HL-60 (cell line): ENCODE data around the gene MED26.

Experiments
- DNase-seq, 2 experiments: peaks; one replicate each; pipeline ENCODE4 v3.0.0-alpha.2; 2010 to 2020; ENCODE audit warnings: low read depth in 1 of 2, low spot score in 1 of 2
- H3K27ac ChIP-seq: fragments of 250-450 bp; sonication (Bioruptor Pico); replicated peaks from 2 replicates; pipeline ENCODE4 v1.5.1; 2020; ENCODE audit warnings: mild to moderate bottlenecking, moderate library complexity
- H3K27me3 ChIP-seq: fragments of 250-450 bp; sonication (Bioruptor Pico); 2 replicates; pipeline ENCODE4 v1.5.1; 2021; ENCODE audit warnings: mild to moderate bottlenecking, moderate library complexity; ENCODE audit not compliant: insufficient read depth, poor library complexity, severe bottlenecking
- H3K4me3 ChIP-seq: replicated peaks from 2 replicates; pipeline ENCODE4 v1.5.1; 2011; ENCODE audit warnings: mild to moderate bottlenecking, control low read depth, low read length; ENCODE audit not compliant: insufficient read depth
- GABPA ChIP-seq: IDR thresholded peaks from 2 replicates; pipeline ENCODE4 v1.6.1; 2012; ENCODE audit warnings: low read depth
- POLR2AphosphoS5 ChIP-seq: IDR thresholded peaks from 2 replicates; pipeline ENCODE4 v1.6.1; 2012; ENCODE audit warnings: low read depth
- REST ChIP-seq: IDR thresholded peaks from 2 replicates; pipeline ENCODE4 v1.6.1; 2012; ENCODE audit warnings: low read depth; ENCODE audit not compliant: insufficient replicate concordance
- SPI1 ChIP-seq: IDR thresholded peaks from 2 replicates; pipeline ENCODE4 v1.6.1; 2012; ENCODE audit warnings: low read depth, mild to moderate bottlenecking, borderline replicate concordance
- TF ChIP-seq, protein P1 (sequence below): IDR thresholded peaks from one replicate; pipeline ENCODE4 v1.5.1; 2011; ENCODE audit warnings: low read length, control low read depth, inconsistent platforms; ENCODE audit not compliant: insufficient read depth

MED26 gene

GRCh38 chr19:16530540-16531379, 97.2 kb downstream of the MED26 start:
- DNase-seq: no peak
- Histone ChIP-seq H3K27ac (no peak overlapping the region), H3K4me3 (no peak overlapping the region), H3K27me3 (no peaks in the 10 kb centered on the region)
- TF ChIP-seq REST: no peak
- TF ChIP-seq POLR2AphosphoS5: no peak
- no peak for TF ChIP-seq GABPA
- TF ChIP-seq SPI1: no peak
- TF ChIP-seq, protein P1, sequence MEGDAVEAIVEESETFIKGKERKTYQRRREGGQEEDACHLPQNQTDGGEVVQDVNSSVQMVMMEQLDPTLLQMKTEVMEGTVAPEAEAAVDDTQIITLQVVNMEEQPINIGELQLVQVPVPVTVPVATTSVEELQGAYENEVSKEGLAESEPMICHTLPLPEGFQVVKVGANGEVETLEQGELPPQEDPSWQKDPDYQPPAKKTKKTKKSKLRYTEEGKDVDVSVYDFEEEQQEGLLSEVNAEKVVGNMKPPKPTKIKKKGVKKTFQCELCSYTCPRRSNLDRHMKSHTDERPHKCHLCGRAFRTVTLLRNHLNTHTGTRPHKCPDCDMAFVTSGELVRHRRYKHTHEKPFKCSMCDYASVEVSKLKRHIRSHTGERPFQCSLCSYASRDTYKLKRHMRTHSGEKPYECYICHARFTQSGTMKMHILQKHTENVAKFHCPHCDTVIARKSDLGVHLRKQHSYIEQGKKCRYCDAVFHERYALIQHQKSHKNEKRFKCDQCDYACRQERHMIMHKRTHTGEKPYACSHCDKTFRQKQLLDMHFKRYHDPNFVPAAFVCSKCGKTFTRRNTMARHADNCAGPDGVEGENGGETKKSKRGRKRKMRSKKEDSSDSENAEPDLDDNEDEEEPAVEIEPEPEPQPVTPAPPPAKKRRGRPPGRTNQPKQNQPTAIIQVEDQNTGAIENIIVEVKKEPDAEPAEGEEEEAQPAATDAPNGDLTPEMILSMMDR: no peak

DNA sequence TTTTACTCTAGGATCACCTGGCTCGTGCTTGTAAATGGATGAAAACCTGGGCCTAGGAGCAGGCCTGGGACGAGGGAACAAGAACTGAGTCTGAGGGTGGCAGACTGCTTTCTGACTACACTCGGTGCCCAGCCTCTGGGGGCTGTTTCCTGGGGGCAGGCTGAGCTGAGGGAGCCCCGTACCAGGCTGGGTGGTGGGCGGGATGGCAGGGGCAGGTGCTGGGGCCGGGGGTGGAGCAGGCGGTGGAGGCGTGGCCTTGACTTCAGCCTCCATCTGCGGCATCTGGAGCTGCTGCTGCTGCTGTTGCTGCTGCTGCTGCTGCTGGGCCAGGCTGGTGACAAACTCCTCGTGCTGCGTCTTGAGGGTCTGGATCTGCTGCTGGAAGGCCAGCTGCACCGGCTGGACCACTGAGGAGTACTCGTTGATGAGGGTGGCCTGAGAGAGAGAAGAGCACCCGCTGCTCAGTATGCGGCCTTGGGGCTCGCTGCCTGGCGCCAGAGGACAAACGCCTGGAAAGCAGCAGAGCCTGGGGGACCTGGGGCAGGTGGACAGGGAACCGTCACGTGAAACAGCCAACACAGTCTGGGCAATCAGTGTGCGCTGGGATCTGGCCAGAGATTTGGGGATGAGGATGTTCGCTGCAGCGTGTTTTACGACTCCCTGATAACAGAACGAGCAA, 98.4 kb downstream of the MED26 start:
- Histone ChIP-seq H3K27ac (no peak overlapping the region), H3K4me3 (no peak overlapping the region), H3K27me3 (no peaks in the 10 kb centered on the region)
- DNase-seq: no peak
- TF ChIP-seq, protein P1: no peak
- no peak for TF ChIP-seq GABPA
- no peak for TF ChIP-seq REST
- TF ChIP-seq POLR2AphosphoS5: 0 out of 2 replicates have a peak, but pooled peaks have one; percentile 20
- no peak for TF ChIP-seq SPI1

- DNase-seq: peak in 1 of 2 experiments; percentile 30
These were observed 100.0 kb downstream of the MED26 start for GRCh38 chr19:16527971-16528521.

More at GRCh38 chr19:16527971-16528521, 100.0 kb downstream of the MED26 start:
- H3K27ac ChIP-seq: no peak overlapping the region
- H3K4me3 ChIP-seq: no peak overlapping the region
- no peaks in the 10 kb centered on the region for H3K27me3 ChIP-seq
- TF ChIP-seq REST: no peak
- TF ChIP-seq, protein P1: peak; percentile 55
- TF ChIP-seq POLR2AphosphoS5: peak; percentile 39; the same call in 1 of the 2 replicates
- no peak for TF ChIP-seq SPI1
